T-helper 1 cell (primary cell): ENCODE data around the gene ELF1.
"Not testable (repeated sequence)": the region's sequence is repeated elsewhere in the genome, so short reads cannot be mapped to it uniquely, and the experiment has no call there.

Experiments
- DNase-seq, 5 donors: peaks; one replicate each; pipeline ENCODE4 v3.0.0-alpha.2; 2012 to 2020

Gene ELF1

GRCh38 chr13:40981361-40981760, 37.8 kb downstream of the ELF1 start:
- peak in 1 of 5 donors; percentile 77 for DNase-seq

- peak in 1 of 5 donors; percentile 59 for DNase-seq
These were observed 38.7 kb downstream of the ELF1 start for GRCh38 chr13:40980461-40980860.

GRCh38 chr13:40979232-40979631, 39.9 kb downstream of the ELF1 start:
- no peak for DNase-seq

GRCh38 chr13:40978109-40978508, 41.0 kb downstream of the ELF1 start:
- DNase-seq, result not testable (repeated sequence)

GRCh38 chr13:40975441-40975840, 43.7 kb downstream of the ELF1 start:
- no peak for DNase-seq

- peak in 3 of 5 donors; percentile 23 to 60 (median 34) for DNase-seq
These were observed 44.4 kb downstream of the ELF1 start for GRCh38 chr13:40974460-40975407.

- no peak for DNase-seq
These were observed 45.7 kb downstream of the ELF1 start for GRCh38 chr13:40973409-40973808.

GRCh38 chr13:40971321-40971720, 47.8 kb downstream of the ELF1 start:
- no peak for DNase-seq

- DNase-seq, result no peak
These were observed 48.3 kb downstream of the ELF1 start for GRCh38 chr13:40970803-40971202.

GRCh38 chr13:40969169-40969901, 49.8 kb downstream of the ELF1 start:
- DNase-seq, result no peak

- no peak for DNase-seq
These were observed 50.6 kb downstream of the ELF1 start for GRCh38 chr13:40968416-40969000.

- DNase-seq, result no peak
These were observed 52.8 kb downstream of the ELF1 start for GRCh38 chr13:40966298-40966697.

- DNase-seq, result no peak
These were observed 55.2 kb downstream of the ELF1 start for GRCh38 chr13:40963927-40964326.

- DNase-seq, result no peak
These were observed 57.3 kb downstream of the ELF1 start for GRCh38 chr13:40961826-40962225.

- DNase-seq, result no peak
These were observed 57.9 kb downstream of the ELF1 start for GRCh38 chr13:40961214-40961613.

GRCh38 chr13:40960716-40961115, 58.4 kb downstream of the ELF1 start:
- no peak for DNase-seq

GRCh38 chr13:40958655-40959054, 60.5 kb downstream of the ELF1 start:
- DNase-seq, result no peak

GRCh38 chr13:40946485-40946884, 72.6 kb downstream of the ELF1 start:
- DNase-seq, result no peak

GRCh38 chr13:40943073-40943472, 76.0 kb downstream of the ELF1 start:
- DNase-seq, result no peak

GRCh38 chr13:40941581-40941980, 77.5 kb downstream of the ELF1 start:
- no peak for DNase-seq

GRCh38 chr13:40940841-40941240, 78.3 kb downstream of the ELF1 start:
- no peak for DNase-seq

GRCh38 chr13:40933508-40934204, 85.5 kb downstream of the ELF1 start:
- DNase-seq, result no peak

- no peak for DNase-seq
These were observed 86.9 kb downstream of the ELF1 start for GRCh38 chr13:40932252-40932651.
